HG02970 (cell line): ENCODE data around the gene AFTPH.

Experiments used
- ATAC-seq: cut with Tn5 transposase; IDR thresholded peaks from one replicate; pipeline ENCODE4 v1.9.1; 2021; ENCODE audit warnings: mild to moderate bottlenecking, moderate library complexity, moderate number of reproducible peaks; ENCODE audit not compliant: unreplicated experiment, low FRiP score

The AFTPH gene

DNA sequence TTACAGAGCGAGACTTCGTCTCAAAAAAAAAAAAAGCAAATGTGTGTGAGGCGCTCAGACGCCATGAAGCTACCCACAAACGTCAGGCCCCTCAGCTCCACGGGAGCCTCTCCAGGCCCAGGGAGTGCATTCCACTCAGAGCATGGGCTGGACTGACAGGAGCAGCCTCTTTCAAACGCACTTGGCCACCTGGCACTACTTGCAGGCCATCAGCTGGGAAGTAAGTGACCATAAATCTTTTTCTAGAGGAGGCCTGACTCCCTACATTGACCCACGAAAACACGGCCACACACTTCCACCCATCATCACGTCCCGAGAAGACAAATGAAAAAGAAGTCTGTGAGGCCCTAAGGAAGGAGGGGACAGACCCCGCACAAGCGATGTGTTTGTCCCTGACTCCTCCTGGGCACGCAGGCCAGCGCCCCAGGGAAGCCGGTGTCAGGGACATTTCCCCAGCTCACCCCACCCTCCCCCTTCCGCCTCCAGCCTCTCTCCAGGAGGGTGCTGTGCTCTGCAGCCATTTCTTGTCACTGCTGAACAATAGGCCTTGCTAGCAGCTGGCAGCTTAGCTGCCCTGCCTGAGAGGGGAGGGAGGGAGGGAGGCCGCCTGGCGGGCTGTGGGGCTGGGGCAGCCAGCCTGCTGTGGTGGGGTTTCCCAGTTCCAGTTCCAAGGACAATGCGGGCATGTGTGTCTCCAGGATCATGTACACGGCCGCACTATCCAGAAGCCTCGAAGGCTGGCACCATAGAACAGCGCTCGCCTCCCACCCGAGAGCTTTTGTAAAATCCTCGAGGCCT is 103.0 kb downstream of the AFTPH start:
- no peak for ATAC-seq

DNA sequence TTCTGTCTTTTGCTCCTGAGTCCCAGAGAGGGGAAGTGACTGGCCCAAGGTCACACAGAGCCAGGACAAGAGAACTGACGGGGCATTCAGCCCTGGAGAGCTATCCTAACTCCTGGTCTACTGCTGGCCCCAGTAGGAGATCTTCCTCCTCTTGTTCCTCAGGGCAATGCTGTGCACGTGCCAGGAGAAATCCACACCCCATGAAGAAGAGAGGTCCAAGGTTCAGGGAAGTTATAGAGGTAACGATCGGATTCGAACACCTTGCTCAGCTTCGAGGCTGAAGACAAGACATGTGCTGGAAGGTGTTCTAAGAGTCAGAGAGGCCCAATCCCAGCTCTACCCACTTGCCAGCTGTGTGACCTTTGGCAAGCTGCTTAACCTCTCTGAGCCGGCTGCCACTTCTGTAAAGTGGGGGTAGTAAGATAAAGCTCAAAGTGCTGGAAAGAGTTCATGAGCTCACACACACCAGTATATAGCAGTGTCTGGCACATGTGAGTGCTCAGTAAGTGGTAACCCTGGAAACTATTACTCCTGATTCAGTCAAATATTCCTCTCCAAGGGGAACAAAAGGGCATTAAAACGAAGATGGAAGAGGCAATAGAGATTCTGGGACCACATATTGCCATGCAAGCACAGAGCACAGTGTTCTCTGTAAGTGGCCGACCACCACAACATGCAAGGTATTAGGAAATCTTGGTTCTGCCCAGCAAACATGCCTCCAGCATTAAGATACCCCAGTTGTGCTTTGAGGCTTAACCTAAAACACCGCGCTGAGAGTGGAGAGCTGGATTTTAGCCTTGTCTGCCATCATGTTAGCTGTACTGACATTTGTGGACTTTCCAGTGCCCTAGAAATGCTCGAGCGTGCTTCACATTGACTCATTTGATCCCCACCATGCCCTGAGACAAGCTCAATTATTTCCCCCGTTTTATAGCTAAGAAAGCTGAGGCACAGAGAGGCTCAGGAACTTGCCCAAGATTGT is 104.0 kb downstream of the AFTPH start:
- ATAC-seq: no peak

DNA sequence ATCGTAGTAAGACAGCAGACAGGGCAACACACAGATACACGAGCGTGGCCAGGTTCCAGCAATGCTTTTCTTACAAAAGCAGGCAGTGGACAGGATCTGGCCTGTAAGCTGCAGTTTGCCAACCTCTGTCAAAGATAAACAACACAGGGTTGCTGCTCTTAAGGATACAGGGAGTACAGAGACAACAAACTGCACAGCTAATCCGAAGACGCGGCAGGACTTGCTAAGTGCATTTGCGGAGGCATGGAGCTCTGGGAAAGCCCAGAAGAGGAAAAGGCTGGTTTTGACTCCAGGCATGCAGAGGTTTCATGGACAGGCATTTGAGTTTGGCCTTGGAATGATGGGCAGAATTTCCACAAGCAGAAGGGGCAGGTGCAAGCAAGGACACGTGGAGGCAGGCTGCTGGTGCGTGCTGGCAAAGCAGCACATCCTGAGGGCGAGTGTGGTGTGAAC is 105.2 kb downstream of the AFTPH start:
- no peak for ATAC-seq

DNA sequence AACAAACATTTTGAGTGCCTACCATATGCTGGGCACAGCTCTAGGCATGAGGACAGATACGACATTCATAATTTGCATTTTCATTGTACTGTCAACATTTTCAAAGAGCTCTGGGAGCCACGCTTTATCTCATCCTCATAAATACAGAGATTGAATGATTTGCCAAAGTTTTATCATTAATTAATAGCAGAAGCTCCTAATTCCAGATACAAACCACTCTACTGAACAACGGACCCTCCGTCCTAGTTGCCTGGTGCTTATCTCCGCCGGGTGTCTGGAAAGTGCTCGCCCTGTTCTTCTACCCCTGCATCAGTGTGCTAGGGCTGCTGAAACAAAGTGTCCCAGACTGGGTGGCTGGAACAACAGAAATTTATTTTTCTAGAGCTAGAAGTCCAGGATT is 105.7 kb downstream of the AFTPH start:
- ATAC-seq: no peak

DNA sequence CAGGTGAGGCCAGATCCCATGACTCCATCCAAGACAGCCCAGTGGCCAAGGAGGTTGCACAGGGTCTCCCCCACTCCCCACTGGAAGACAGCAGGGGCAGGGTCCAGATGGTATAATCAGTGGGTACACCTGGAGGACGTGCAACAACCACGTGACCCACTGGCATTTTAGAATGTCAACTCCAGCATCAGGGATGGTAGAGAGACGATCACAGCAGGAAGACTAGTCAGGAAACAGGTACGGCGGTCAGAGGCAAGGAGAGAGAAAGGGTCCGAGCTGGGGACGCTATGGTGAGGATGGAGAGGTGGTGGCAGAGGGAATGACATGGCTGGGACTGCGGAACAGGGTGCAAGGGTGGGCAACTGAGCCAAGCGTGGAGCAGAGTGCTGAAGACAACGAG is 106.6 kb downstream of the AFTPH start:
- no peak for ATAC-seq

DNA sequence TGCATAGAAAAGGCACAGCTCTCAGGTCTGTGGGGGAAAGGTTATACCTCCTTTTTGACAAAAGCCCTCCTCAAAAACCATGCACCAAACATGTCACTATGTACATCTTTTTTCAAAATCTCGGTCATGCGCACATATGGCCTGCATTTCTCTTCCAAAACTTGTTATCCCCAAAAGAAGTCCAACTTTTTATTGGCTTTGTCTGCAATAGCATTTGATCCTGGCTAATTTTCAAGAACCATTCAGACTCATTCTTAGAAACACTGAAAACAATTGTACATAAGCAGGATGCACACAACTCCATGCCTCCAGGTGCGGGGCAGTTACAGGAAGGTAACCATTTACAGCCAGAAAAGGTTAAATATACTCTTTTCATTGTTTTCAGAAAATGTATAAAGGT is 107.6 kb downstream of the AFTPH start:
- no peak for ATAC-seq

DNA sequence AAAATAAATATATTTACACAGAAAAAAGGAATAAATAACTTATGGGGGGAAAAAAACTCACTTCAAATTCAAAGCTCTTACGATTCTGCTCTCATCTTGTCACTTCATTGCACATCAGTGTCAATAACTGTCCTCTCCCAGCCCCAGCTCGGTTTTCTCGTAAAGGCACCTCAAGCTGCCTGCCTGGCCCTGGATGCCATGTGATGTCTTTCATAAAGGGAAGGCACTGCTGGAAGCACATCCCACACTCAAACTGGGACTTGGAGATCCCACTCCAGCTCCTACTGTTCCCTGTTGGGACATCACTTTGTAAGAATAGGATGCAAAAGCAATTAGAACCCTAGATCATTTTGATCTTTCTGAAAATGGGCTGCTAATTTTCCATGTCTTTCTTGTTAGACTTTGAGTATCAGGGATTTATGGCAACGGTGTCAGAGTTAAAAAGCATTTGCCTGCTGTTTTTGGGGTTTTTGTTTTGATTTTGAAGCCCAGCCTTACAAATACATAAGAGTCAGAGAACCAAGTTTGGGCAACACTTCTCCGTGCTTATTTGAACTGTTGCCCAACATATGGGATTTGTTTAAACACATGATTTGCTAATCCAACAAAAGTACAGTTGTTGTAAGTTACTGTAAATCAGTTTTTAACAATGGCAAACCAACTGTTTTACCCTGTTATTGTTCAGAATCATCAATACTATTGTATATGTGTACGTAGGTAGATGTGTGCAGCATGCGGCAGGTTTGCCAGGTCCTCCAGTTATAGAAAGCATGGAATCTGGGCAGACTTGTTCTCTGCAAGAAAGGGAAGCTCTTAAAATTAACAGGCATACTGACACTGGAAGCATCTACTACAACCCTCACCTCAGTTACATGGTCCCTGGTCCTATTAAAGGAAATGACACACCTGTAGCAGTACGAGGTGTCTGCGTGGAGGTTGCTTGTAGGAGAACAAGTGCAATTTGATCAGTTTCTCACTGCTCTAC is 109.0 kb downstream of the AFTPH start:
- ATAC-seq: no peak

DNA sequence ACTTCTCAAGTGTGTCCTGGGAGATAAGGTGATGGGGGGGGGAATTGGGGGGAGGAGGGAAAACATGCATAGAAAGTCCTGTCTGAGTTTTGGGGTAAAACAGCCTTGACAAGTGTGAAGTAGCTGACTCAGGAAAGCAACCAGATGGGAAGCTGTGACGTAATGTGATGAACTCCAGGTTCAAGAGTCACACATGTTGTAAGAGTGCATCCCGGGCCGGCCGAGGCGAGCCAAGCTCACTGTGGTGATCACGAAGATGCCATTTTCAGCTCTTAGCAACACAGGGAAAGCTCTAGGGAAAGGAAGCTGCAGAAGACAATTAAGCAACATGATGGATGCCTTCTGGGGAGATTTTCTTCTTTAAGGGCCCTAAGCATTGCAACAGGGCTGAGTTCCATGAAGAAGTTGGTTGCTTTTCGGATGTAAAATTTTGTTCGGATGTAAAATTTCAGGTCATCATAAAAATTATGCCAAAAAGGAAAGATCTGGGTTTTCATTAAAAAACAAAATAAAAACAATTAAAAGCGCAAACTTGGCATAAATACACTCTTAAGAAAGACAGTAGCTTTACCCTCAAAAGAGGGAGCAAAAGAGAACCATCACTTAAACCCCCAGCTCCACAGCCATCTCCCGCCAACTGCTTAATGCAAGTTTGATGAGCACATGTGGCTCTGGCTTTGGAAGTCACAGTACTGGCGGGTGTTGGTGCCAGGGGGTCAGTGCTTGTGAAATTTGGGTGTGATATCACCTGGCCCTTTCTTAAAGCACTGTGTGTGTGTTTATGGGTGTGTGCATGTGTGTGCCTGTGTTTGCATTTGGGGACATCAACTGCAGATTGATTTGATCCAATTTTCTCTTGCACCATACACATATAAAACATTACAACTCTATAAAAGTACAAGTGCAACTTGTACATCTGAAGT is 110.5 kb downstream of the AFTPH start:
- ATAC-seq: no peak

DNA sequence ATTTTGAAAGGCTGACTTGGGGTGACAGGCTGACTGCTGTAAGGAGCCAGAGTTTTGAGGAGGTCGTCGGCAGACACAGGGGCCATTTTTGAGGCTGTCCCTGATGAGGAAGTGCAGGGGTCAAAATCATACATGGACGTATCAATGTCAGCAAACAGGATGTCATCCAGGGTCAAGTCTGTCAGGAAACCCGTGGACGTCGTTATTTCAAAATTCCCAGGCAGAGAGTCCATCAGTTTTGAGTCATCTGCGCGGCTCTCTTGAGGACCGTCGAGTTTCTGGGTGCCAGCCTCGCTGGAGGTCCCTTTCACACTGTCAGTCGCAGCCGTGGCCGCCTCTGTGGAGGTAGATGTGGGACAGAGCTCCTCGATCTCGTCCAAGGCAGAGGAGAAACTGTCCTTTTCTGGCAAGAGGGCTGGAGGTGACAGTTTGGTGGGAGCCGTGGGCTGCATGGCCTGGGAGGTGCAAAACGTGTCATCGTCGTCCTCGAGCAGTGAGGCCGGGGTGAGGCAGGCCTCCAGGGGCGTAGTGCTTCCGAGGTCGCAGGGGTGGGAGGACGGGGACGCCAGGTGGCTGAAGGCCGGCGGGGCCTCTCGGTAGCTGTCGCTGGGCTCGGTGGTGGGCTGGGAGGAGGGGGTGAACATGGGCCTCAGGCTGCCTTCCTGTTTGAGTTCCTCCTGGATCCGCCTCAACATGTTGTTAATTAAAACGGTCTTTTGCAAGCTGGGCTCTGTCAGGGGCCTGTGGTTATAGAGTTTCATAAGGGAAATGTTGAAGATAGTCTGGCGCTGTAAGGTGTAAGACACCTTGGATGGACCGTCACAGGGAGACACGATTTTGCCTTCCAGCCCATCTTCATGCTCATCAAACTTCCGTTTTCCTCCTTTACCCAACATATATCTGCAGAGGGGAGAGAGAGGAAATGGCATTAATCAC is 112.1 kb downstream of the AFTPH start:
- peak; percentile 39 for ATAC-seq

DNA sequence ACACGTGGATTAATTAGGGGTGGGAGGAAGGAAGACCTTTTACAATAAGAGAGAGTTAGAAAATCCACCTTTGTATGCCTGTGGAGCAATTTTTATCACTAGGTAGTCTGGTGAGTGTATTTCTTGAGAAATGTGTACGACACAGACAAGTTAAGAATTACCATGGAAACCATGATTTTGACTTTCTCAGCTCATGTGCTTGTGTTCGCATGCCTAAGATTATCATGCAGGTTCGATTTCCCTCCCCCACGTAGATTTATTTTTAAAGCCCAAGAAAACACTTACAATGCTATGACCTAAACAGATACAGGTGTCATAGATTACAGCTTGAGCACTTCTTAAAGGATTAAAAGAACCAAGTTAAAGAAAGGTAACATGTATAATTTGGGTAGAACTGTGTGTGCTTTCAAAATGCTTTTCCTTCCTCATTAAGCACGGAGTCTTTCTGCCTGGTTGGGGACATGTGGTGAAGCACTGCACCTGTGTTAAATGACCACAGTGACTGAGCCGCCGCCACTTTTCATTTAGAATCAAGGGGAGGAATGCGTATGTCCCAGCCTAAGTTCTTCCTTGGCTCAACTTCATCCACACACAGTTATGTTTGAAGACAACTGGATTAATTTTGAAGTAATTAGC is 113.0 kb downstream of the AFTPH start:
- ATAC-seq: peak; percentile 39

DNA sequence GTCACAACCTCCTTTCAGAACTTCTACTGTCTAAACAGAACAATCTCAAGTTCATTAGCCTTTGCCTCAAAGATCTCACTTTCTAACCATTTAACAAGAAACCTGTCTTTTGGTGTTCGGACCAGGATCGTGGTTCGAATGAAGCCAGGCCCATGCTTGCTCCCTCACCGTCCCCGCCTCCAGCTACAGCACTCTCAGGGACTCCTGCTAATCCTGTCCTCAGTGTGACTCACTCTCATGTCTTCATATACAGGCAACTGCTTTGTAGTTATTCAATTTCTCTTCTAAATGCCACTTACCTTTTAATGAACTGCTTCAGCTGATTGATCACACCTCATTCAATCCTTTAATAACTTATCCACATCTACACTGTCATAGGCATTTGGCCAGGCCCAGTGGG is 113.8 kb downstream of the AFTPH start:
- no peak for ATAC-seq

DNA sequence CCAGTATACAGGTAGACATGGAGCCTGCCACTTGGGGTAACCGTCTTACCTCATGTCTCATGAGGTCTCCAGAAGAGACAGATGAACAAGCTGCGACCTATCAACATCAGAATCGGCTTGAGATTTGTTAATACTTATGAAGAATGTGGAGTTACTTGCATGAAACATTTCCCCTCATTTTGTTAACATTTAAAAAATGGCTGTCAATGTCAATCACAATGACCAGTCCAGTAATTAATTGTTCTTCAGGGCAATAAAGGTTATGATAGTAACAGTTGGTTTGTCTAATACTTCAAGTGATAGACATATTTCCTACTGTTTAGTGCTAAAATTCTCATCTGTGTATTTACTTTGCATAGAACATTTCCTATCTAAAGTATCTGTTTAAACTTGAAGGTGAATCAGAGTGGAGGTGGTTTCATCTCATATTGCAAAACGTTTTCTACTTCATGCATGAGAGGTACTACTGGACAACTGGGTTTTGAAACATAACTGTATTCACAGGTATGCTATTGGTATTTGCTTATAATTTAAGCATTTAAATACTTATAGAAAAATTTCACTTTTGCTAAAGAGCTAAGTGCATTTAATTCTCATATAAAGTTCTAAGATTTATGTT is 114.5 kb downstream of the AFTPH start:
- no peak for ATAC-seq

DNA sequence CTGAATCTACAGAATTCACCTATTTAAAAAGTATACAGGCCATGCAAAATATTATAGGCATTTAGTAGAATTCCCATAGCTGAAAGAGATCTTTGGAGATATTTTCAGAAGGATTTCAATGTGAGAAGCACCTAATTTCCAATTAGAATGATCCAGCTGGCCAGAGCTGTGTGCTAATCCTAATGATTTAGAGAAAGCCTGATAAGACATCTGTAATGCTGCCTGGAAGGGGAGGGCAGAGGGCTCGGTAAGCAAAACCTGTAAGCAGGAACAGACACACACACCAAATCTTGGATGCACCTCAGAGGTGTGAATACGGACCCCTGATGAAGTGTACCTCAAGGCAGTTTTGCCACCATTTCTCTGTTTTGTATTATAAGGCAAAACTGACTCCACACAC is 115.6 kb downstream of the AFTPH start:
- ATAC-seq: no peak

DNA sequence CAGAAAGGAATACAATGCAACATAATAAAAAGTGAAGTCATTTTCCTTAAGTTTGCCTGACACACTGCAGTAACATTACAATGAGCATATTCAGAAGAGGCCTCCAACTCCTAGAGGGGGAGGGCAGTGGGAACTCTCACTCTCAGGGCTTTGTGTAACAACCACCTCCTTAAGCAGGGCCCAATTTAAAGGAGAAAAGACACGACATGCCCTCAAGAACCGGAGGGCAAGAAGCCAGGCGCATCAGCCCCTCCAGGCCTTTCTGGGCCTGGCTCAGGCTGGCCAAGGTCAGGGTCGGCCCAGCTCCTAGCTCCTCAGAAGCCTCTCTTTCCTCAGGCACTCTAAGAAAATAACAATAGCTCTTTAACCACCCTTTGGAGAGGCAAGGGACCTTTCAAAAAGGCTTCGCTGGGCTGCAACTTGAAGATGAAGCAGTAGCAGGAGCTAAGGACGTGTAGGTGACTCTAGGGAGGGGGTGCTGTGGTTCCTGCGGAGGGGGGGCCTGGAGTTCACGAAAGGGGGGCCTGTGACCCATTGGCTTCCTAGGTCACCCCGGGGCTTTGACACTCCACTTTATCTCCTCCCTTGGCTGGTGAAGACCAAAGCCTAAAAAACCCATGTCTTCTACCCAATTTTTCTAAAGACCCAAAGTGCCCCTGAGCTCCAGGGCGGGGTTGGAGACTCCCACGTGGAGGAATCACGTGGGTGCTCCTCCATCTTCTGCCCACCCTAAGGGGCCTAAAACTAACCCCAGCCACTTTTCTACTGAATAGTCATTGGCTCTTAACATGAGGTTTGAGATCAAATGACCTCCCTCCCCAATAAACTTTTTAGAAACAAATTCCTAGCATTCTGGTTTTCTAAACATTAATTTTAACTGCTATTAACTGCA is 116.3 kb downstream of the AFTPH start:
- no peak for ATAC-seq

DNA sequence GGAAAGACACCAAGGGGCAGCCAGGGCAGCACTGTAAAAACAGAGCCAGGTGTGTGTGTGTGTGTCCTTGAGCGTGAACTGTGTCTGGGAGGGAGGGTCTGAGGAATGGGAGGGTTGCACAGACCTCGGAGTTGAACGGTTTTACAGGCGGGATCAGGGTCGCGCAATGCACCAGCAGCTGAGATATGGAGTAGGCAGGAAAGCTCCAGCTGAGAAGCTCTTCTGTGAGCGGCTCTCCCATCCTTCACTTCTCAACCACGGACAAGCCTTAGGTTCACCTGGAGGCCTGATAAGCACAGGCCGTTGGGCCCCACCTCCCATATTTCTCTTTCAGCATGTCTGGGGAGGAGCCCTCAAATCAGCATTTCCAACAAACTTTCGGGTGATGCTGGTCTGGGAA is 117.5 kb downstream of the AFTPH start:
- ATAC-seq: no peak
